H1 (cell line): ENCODE data around the gene SLC17A4.

Source experiments
- CHD1 ChIP-seq: IDR thresholded peaks from 2 replicates; pipeline ENCODE4 v1.6.1; 2012; ENCODE audit warnings: low read depth, low read length, improper control_type of control experiment
- CTCF ChIP-seq, 3 experiments: IDR thresholded peaks; 1 replicate in 2 of 3; 2 replicates in 1 of 3; pipeline versions ENCODE4 v1.5.1 to v1.6.1; 2011; ENCODE audit warnings: low read length in 3 of 3, mild to moderate bottlenecking in 3 of 3, inconsistent platforms in 2 of 3, low read depth in 1 of 3, moderate library complexity in 1 of 3; ENCODE audit not compliant: insufficient read depth in 1 of 3; ENCODE audit errors: control extremely low read depth in 1 of 3
- EP300 ChIP-seq, 2 experiments: IDR thresholded peaks; 1 replicate in 1 of 2; 2 replicates in 1 of 2; pipeline ENCODE4 v1.6.1; 2011 to 2012; ENCODE audit warnings: low read depth in 2 of 2, low read length in 2 of 2, mild to moderate bottlenecking in 2 of 2, borderline replicate concordance in 1 of 2, inconsistent platforms in 1 of 2, moderate library complexity in 1 of 2
- KDM1A ChIP-seq: fragments of 200-600, 300-600 bp; sonication (generic); IDR thresholded peaks from 2 replicates; pipeline ENCODE4 v1.7.1; 2016; ENCODE audit warnings: mild to moderate bottlenecking, low read length, borderline replicate concordance
- SIN3A ChIP-seq, 2 experiments: IDR thresholded peaks in 1 of 2; conservative IDR thresholded peaks in 1 of 2; 2 replicates each; pipeline ENCODE4 v1.6.1; 2011 to 2012; ENCODE audit warnings: low read length in 2 of 2, improper control_type of control experiment in 1 of 2, low read depth in 1 of 2, mild to moderate bottlenecking in 1 of 2
- SP1 ChIP-seq: IDR thresholded peaks from 2 replicates; pipeline ENCODE4 v1.6.1; 2011; ENCODE audit warnings: low read depth, low read length

- no peak for TF ChIP-seq SP1
- no peak for TF ChIP-seq EP300 (IDR thresholded peaks at IDR 0.05; ENCODE audit: borderline replicate concordance in 1 of 2, low read depth in 2 of 2, low read length in 2 of 2)
- TF ChIP-seq CTCF (IDR thresholded peaks at IDR 0.05; ENCODE audit: control extremely low read depth in 1 of 3, insufficient read depth in 1 of 3, low read depth in 1 of 3, low read length in 3 of 3) = no peak
- TF ChIP-seq CHD1 = no peak
- TF ChIP-seq SIN3A (conservative IDR thresholded peaks at IDR 0.05 in 1 of 2, IDR thresholded peaks at IDR 0.05 in 1 of 2; ENCODE audit: low read depth in 1 of 2, low read length in 2 of 2) = no peak
- no peak for TF ChIP-seq KDM1A
Observed at GRCh38 chr6:25804804-25805203, 50.3 kb downstream of the SLC17A4 start.
